GM19099 (cell line): ENCODE results near the gene CNEP1R1.

Experiments used
- POLR2A ChIP-seq: IDR thresholded peaks from 3 replicates; pipeline ENCODE4 v1.6.1; 2011; ENCODE audit warnings: low read depth; ENCODE audit not compliant: insufficient read length; ENCODE audit errors: extremely low read depth

CNEP1R1 gene

DNA sequence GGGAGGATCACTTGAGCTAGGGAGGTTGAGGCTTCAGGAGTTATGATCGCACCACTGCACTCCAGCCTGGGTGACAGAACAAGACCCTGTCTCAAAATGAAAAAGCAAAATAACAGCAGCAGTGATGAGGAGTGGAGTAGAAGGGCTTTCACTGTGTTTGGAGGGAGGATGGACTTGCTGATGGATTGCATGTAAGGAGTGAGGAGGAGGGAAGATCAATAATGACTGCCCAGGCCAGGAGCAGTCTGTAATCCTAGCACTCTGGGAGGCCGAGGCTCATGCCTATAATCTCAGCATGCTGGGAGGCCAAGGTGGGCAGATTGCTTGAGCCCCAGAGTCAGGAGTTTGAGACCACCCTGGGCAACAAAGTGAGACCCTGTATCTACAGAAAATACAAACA lies 14.8 kb upstream of the CNEP1R1 start:
- TF ChIP-seq POLR2A = no peak

GRCh38 chr16:50011707-50012106 lies 13.3 kb upstream of the CNEP1R1 start:
- no peak for TF ChIP-seq POLR2A

- TF ChIP-seq POLR2A = no peak
Observed at GRCh38 chr16:50012182-50012581, 12.8 kb upstream of the CNEP1R1 start.

DNA sequence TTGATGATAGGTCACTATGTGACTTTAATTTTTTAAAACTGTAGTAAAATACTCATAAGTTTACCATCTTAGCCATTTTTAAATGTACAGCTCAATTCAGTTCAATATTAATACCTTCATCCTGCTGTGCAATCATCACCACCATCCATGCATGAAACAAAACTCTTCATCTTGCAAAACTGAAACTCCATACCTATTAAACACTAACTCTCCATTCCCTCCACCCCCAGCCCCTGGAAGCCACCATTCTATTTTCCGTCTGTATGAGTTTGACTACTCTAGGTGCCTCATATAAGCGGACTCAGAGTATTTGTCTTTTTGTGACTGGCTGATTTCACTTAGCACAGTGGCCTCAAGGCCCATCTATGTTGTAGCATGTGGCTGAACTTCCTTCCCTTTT lies 9.4 kb upstream of the CNEP1R1 start:
- TF ChIP-seq POLR2A = no peak

- no peak for TF ChIP-seq POLR2A
Observed at GRCh38 chr16:50017553-50017952, 7.5 kb upstream of the CNEP1R1 start.

DNA sequence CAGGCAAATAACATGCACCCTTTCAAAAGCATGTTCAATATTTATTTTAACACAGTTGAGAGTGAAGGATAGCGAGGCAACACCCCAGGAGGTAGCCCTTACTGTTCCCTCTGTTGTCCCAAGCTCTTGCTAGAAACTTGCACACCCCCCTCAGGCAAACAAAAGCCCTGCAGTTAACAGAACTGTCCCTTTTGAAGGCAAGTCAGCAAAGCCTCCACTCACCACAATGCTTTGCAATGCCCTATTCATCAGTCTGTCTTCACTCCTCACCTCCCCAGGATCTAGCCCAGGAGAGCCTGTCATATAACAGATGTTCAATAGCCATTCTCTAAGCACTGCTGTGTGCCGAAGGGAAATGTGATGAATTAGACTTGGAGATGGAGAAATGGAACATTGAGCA lies 3.5 kb upstream of the CNEP1R1 start:
- TF ChIP-seq POLR2A = no peak

DNA sequence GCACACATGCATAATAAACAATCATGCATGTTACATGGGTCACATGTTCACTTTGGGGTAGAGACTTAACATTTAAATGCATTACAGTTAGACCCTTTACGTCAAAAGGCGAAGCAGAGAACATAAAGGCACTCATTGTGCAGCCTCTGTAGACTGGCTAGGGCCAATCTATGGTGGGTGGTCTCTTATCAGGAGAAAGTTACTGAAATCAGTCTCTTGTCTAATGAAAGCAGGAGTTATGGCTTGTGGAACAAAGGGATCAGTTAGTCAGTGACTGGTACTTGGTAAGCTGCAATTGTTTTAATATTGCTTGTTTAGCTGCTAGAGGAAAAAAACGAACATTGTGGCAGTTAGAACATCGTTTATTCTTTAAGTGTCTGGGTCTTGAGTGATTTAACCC lies 1.4 kb upstream of the CNEP1R1 start:
- no peak for TF ChIP-seq POLR2A

- TF ChIP-seq POLR2A = no peak
Observed at GRCh38 chr16:50024207-50024606, 818 bp upstream of the CNEP1R1 start.

DNA sequence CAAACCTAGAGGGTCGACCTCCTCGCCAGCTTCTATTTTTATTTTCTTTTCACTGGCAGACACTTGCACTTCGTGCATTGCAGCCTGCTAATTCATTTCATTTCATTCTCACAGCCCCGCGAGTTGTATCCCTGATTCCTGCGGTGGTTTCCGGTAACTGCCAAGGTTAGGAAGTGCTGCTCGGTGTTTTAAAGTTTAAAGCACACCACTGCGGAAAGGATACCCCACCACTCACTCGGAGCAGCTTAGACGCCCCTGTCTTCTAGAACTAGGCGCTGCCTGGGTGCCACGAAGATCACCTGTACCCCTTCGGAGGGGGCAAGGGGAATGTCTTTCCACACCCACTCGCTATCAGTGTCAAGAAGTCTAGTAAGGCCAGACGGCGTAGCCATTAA lies 509 bp downstream of the CNEP1R1 start:
- no peak for TF ChIP-seq POLR2A

DNA sequence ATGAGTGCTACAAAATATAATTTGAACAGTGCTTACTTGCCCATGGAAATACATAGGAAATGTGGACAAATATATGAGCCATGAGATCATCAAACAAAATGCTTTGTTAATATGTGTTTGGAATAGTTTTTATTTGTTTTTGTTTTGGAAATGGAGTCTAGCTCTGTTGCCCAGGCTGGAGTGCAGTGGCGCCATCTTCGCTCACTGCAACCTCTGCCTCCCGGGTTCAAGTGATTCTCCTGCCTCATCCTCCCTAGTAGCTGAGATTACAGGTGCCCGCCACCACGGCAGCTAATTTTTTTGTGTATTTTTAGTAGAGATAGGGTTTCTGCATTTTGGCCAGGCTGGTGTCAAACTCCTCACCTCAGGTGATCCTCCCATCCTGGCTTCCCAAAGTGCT lies 2.8 kb downstream of the CNEP1R1 start:
- TF ChIP-seq POLR2A = no peak

DNA sequence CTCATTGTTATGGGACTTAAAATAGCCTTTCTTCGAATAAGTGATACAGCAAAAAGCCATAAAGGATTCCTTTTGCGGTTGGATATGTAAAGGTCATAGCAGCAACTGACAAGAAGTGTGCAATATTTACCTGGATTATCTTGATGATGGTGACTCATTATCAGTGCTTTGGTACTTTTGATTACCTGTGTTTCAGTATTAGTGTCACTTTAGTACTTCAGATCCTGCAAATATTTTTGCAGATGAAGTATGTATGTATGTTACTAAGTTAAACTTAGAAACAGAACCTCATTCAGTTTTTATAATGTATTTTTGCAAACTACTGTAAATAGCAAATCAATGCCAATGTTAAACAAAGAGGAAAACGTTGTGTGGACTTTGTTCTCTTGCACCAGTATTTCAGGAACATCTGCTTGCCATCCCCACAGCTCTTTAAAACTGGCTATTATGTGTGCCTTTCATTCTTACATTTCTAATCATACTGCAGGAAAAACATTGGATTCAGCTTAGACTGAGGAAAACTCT lies 10.5 kb downstream of the CNEP1R1 start:
- TF ChIP-seq POLR2A = no peak

DNA sequence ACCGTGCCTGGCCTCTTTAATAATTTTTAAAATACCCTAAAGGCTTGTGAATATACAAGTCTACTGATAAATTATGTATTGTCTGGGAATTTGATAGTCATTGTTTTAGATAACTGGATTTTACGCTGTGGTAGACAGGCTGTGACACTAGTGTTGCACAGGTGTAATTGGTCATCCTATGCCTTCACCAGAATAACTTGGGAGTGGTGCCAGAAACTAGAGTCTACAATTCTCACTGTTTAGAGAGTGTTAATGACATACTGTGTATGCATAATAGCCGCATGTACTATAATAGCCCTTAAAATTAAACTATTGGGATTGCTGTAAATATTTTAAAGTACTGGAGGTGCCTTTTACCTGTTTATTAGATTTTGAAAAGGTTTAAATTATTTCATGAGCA lies 11.4 kb downstream of the CNEP1R1 start:
- no peak for TF ChIP-seq POLR2A

DNA sequence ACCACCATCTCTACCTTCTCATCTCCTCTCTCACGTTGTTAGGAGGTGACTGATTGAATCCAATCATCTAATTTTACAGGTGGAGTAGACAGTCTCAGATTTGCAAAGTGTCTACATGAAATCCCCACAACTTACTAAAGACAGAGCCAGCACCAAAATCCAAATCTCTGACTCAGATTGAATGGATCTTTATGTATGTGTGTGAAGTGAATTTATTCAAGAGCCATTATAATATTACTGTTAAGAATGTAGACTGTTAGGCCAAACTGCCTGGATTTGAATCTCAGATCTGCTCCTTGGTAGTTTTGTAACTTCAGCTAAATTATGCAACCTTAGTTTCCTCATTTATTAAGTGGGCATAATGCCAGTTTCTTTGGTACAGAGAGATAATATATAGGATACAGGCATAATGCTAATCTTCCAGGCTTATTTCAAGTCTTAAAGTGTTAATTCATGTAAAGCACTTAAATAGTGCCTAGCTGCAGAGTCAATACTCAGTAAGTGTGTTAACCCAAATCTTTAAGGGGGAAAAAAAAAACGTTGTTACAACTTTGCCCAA lies 12.7 kb downstream of the CNEP1R1 start:
- TF ChIP-seq POLR2A = no peak

GRCh38 chr16:50038286-50038685 lies 13.3 kb downstream of the CNEP1R1 start:
- no peak for TF ChIP-seq POLR2A

GRCh38 chr16:50038756-50039529 lies 13.9 kb downstream of the CNEP1R1 start:
- no peak for TF ChIP-seq POLR2A

GRCh38 chr16:50040018-50040417 lies 15.0 kb downstream of the CNEP1R1 start:
- no peak for TF ChIP-seq POLR2A
